H1 (cell line): Measurements from ENCODE around the gene TTC3. TPM values are rescaled to one million over a fixed set of nuclear protein-coding genes. Genes with fewer than 3 reads are reported as not detected.

Source experiments
- CTCF ChIA-PET: fragments of 300-600 bp; sonication (Branson Sonifier 250); formaldehyde crosslinking; loops from one replicate; lab custom pipeline; 2021; ENCODE audit not compliant: partially characterized antibody; lab: Charles Lee
- POLR2A ChIA-PET: fragments of 300-600 bp; sonication (Branson Sonifier 250); formaldehyde crosslinking; loops from one replicate; lab custom pipeline; 2021; ENCODE audit warnings: inconsistent platforms; ENCODE audit not compliant: partially characterized antibody; lab: Charles Lee
- DNase-seq, 2 experiments: peaks; one replicate each; pipeline versions ENCODE4 v3.0.0 to v3.0.0-alpha.2; 2010 to 2022; ENCODE audit warnings: low spot score in 2 of 2, low read depth in 1 of 2, mixed read lengths in 1 of 2
- FAIRE-seq: peaks from 2 replicates; lab custom pipeline; 2011; peaks lifted over from hg19 to GRCh38; lab: Jason Lieb, UNC
- H2AFZ ChIP-seq: 2 replicates; pipeline ENCODE4 v1.8.1; 2012; ENCODE audit warnings: low read length, inconsistent platforms
- H2AK5ac ChIP-seq: 2 replicates; pipeline ENCODE4 v1.6.1; 2013; ENCODE audit warnings: low read depth, low read length
- H2BK120ac ChIP-seq: replicated peaks from 2 replicates; pipeline ENCODE3; 2013; ENCODE audit warnings: low read depth, low read length, inconsistent platforms
- H2BK12ac ChIP-seq: 2 replicates; pipeline ENCODE4 v1.6.1; 2013; ENCODE audit warnings: low read depth, low read length
- H2BK15ac ChIP-seq: 2 replicates; pipeline ENCODE4 v1.6.1; 2013; ENCODE audit warnings: low read length
- H2BK20ac ChIP-seq: 2 replicates; pipeline ENCODE4 v1.6.1; 2013; ENCODE audit warnings: low read length
- H2BK5ac ChIP-seq: 2 replicates; pipeline ENCODE4 v1.6.1; 2013; ENCODE audit warnings: low read depth, low read length
- H3K14ac ChIP-seq: 2 replicates; pipeline ENCODE4 v1.6.1; 2013; ENCODE audit warnings: inconsistent platforms; ENCODE audit not compliant: insufficient read length
- H3K18ac ChIP-seq: 2 replicates; pipeline ENCODE4 v1.6.1; 2013; ENCODE audit warnings: low read length; ENCODE audit errors: extremely low read depth
- H3K23ac ChIP-seq: 2 replicates; pipeline ENCODE4 v1.6.1; 2013; ENCODE audit warnings: inconsistent platforms; ENCODE audit not compliant: insufficient read length
- H3K23me2 ChIP-seq: 2 replicates; pipeline ENCODE4 v1.6.1; 2013; ENCODE audit warnings: low read depth, low read length
- H3K27ac ChIP-seq: 2 replicates; pipeline ENCODE4 v1.6.1; 2011; ENCODE audit warnings: low read depth, low read length, inconsistent platforms
- H3K27me3 ChIP-seq, 4 experiments: replicated peaks in 1 of 4; 1 replicate in 1 of 4; 2 replicates in 3 of 4; pipeline versions ENCODE4 v1.6.1 to v1.8.1; 2011 to 2013; ENCODE audit warnings: low read length in 3 of 4, mild to moderate bottlenecking in 3 of 4, inconsistent platforms in 2 of 4, mixed read lengths in 2 of 4, moderate library complexity in 1 of 4; ENCODE audit not compliant: control insufficient read depth in 3 of 4, insufficient read depth in 3 of 4; ENCODE audit errors: extremely low read depth in 1 of 4
- H3K36me3 ChIP-seq, 4 experiments: 2 replicates each; pipeline versions ENCODE4 v1.6.1 to v1.8.1; 2011 to 2013; ENCODE audit warnings: mild to moderate bottlenecking in 4 of 4, low read length in 3 of 4, moderate library complexity in 2 of 4, control low read depth in 1 of 4, inconsistent platforms in 1 of 4; ENCODE audit not compliant: insufficient read depth in 4 of 4, control insufficient read depth in 2 of 4
- H3K4ac ChIP-seq: replicated peaks from 2 replicates; pipeline ENCODE3; 2013; ENCODE audit warnings: low read length, low read depth, mixed read lengths, inconsistent platforms; ENCODE audit not compliant: insufficient read length
- H3K4me1 ChIP-seq, 4 experiments: replicated peaks in 1 of 4; 1 replicate in 1 of 4; 2 replicates in 3 of 4; pipeline versions ENCODE4 v1.6.1 to v1.8.1; 2011 to 2013; ENCODE audit warnings: low read length in 3 of 4, inconsistent platforms in 2 of 4, mixed read lengths in 1 of 4; ENCODE audit not compliant: insufficient read depth in 4 of 4, control insufficient read depth in 3 of 4
- H3K4me2 ChIP-seq, 2 experiments: 2 replicates each; pipeline versions ENCODE4 v1.6.1 to v1.8.1; 2011 to 2013; ENCODE audit warnings: low read depth in 2 of 2, low read length in 2 of 2, control low read depth in 1 of 2, inconsistent platforms in 1 of 2, mild to moderate bottlenecking in 1 of 2; ENCODE audit not compliant: insufficient read depth in 1 of 2
- H3K4me3 ChIP-seq, 4 experiments: fragments of 200-600, 300-600 bp in 1 of 4; sonication (generic), shearing (Covaris generic), sonication (Bioruptor Twin) in 1 of 4; 2 replicates each; pipeline versions ENCODE4 v1.5.1 to v1.8.1; 2011 to 2016; ENCODE audit warnings: low read length in 4 of 4, low read depth in 3 of 4, control low read depth in 2 of 4, inconsistent platforms in 2 of 4, mild to moderate bottlenecking in 2 of 4, mixed read lengths in 1 of 4, moderate library complexity in 1 of 4; ENCODE audit not compliant: insufficient read depth in 2 of 4; ENCODE audit errors: extremely low read depth in 1 of 4
- H3K56ac ChIP-seq: replicated peaks from 2 replicates; pipeline ENCODE3; 2013; ENCODE audit warnings: low read depth, mild to moderate bottlenecking, mixed read lengths, low read length, inconsistent platforms; ENCODE audit not compliant: insufficient read length
- H3K79me1 ChIP-seq: 2 replicates; pipeline ENCODE4 v1.6.1; 2013; ENCODE audit warnings: low read depth, low read length, control low read depth
- H3K79me2 ChIP-seq, 2 experiments: 2 replicates each; pipeline versions ENCODE4 v1.6.1 to v1.8.1; 2012 to 2013; ENCODE audit warnings: low read length in 2 of 2, mild to moderate bottlenecking in 2 of 2, inconsistent platforms in 1 of 2; ENCODE audit not compliant: insufficient read depth in 2 of 2, control insufficient read depth in 1 of 2
- H3K9ac ChIP-seq, 4 experiments: replicated peaks in 1 of 4; 1 replicate in 1 of 4; 2 replicates in 3 of 4; pipeline versions ENCODE4 v1.6.1 to v1.8.1; 2011 to 2013; ENCODE audit warnings: low read depth in 3 of 4, low read length in 3 of 4, control low read depth in 2 of 4, mild to moderate bottlenecking in 2 of 4, moderate library complexity in 2 of 4, inconsistent platforms in 1 of 4; ENCODE audit errors: extremely low read depth in 1 of 4
- H3K9me3 ChIP-seq, 2 experiments: 2 replicates each; pipeline versions ENCODE4 v1.6.1 to v1.8.1; 2012 to 2013; ENCODE audit warnings: mild to moderate bottlenecking in 2 of 2, moderate library complexity in 2 of 2, control low read depth in 1 of 2, inconsistent platforms in 1 of 2, low read depth in 1 of 2, low read length in 1 of 2, mixed read lengths in 1 of 2; ENCODE audit not compliant: insufficient read depth in 2 of 2
- H4K20me1 ChIP-seq, 2 experiments: replicated peaks in 1 of 2; 2 replicates each; pipeline versions ENCODE3 to v1.8.1; 2011 to 2013; ENCODE audit warnings: inconsistent platforms in 2 of 2, low read length in 2 of 2, mild to moderate bottlenecking in 1 of 2; ENCODE audit not compliant: insufficient read depth in 2 of 2, control insufficient read depth in 1 of 2
- H4K5ac ChIP-seq: 2 replicates; pipeline ENCODE4 v1.6.1; 2013; ENCODE audit warnings: low read length, low read depth, mixed read lengths, inconsistent platforms; ENCODE audit not compliant: insufficient read length
- H4K8ac ChIP-seq: 2 replicates; pipeline ENCODE4 v1.8.0; 2013; ENCODE audit warnings: mild to moderate bottlenecking, moderate library complexity, low read length, inconsistent platforms; ENCODE audit not compliant: insufficient read depth; ENCODE audit errors: extremely low read depth
- H4K91ac ChIP-seq: replicated peaks from 2 replicates; pipeline ENCODE3; 2013; ENCODE audit warnings: low read length, mixed read lengths, inconsistent platforms; ENCODE audit not compliant: insufficient read length
- KDM5A ChIP-seq: fragments of 200-600 bp; IDR thresholded peaks from 2 replicates; pipeline ENCODE4 v1.7.1; 2012; ENCODE audit warnings: mild to moderate bottlenecking, low read length, inconsistent platforms, mixed read lengths
- MAX ChIP-seq: IDR thresholded peaks from 2 replicates; pipeline ENCODE4 v1.6.1; 2012; ENCODE audit warnings: inconsistent platforms
- NRF1 ChIP-seq: IDR thresholded peaks from 2 replicates; pipeline ENCODE4 v1.6.1; 2011; ENCODE audit warnings: mild to moderate bottlenecking, low read depth, low read length, improper control_type of control experiment
- POU5F1 ChIP-seq: IDR thresholded peaks from 2 replicates; pipeline ENCODE4 v1.6.1; 2011; ENCODE audit warnings: low read depth, mild to moderate bottlenecking, low read length, moderate library complexity
- RAD21 ChIP-seq, 2 experiments: IDR thresholded peaks in 1 of 2; conservative IDR thresholded peaks in 1 of 2; 2 replicates each; pipeline ENCODE4 v1.6.1; 2011; ENCODE audit warnings: low read depth in 2 of 2, low read length in 2 of 2, improper control_type of control experiment in 1 of 2, inconsistent platforms in 1 of 2, mild to moderate bottlenecking in 1 of 2, moderate library complexity in 1 of 2
- SAP30 ChIP-seq: fragments of 300-600 bp; sonication (generic); IDR thresholded peaks from 2 replicates; pipeline ENCODE4 v1.7.1; 2012; ENCODE audit warnings: low read length, moderate library complexity, mild to moderate bottlenecking, inconsistent platforms; ENCODE audit not compliant: insufficient read depth, insufficient replicate concordance
- SIN3A ChIP-seq, 2 experiments: IDR thresholded peaks in 1 of 2; conservative IDR thresholded peaks in 1 of 2; 2 replicates each; pipeline ENCODE4 v1.6.1; 2011 to 2012; ENCODE audit warnings: low read length in 2 of 2, improper control_type of control experiment in 1 of 2, low read depth in 1 of 2, mild to moderate bottlenecking in 1 of 2
- SIRT6 ChIP-seq: IDR thresholded peaks from one replicate; pipeline ENCODE4 v1.7.1; 2012; ENCODE audit warnings: low read length, inconsistent platforms
- SP2 ChIP-seq: IDR thresholded peaks from 2 replicates; pipeline ENCODE4 v1.6.1; 2012; ENCODE audit warnings: mild to moderate bottlenecking, low read length, inconsistent platforms
- TEAD4 ChIP-seq: IDR thresholded peaks from 2 replicates; pipeline ENCODE4 v1.6.1; 2012; ENCODE audit warnings: low read depth, low read length, inconsistent platforms, mixed read lengths
- ZNF274 ChIP-seq: IDR thresholded peaks from 2 replicates; pipeline ENCODE4 v1.7.0; 2012; ENCODE audit warnings: low read length, borderline replicate concordance; ENCODE audit errors: extremely low read depth
- WGBS, 2 experiments: shearing (Covaris generic) in 1 of 2; methylation state at CpG; one replicate each; pipeline versions ENCODE4 v1.1.6 to v1.1.7; 2013 to 2015; ENCODE audit warnings: low lambda C conversion rate in 2 of 2, mixed read lengths in 2 of 2, inconsistent platforms in 1 of 2, low coverage in 1 of 2, missing lambda C conversion rate in 1 of 2; ENCODE audit not compliant: insufficient replicate concordance in 2 of 2, insufficient coverage in 1 of 2, insufficient read length in 1 of 2; ENCODE audit errors: extremely low coverage in 1 of 2, missing lambda C conversion rate in 1 of 2; 5-methylcytosine and 5-hydroxymethylcytosine counted together
- polyA plus RNA-seq, 7 experiments: library from polyadenylated mRNA; depleted of rRNA in 3 of 7; stranded (reverse) in 5 of 7; unstranded in 2 of 7; fragments of >200 nt in 5 of 7; fragments of 200-250 nt in 2 of 7; gene quantifications; 1 replicate in 5 of 7; 2 replicates in 1 of 7; 4 replicates in 1 of 7; pipeline versions ENCODE4 v1.2.1 to v1.2.3, GENCODE V29; 2011 to 2013; ENCODE audit warnings: missing spikeins in 2 of 7, mixed read lengths in 2 of 7
- total RNA-seq: library from RNA; stranded (reverse); fragmentation: NEBNext Ultra II Directional; extraction: Animal tissue kit (Norgen Biotek cat#: 25700); gene quantifications from 2 replicates; pipeline ENCODE4 v1.2.1, GENCODE V29; 2021

TTC3 gene
- total and polyA plus RNA-seq, 2 of the 8 experiments (the other 6 are each of a cell fraction or from before 2014, with no cell fraction given): 11.0 to 36.2 TPM

GRCh38 chr21:37075214-37075770 is 2.2 kb downstream of the TTC3 start:
- Histone ChIP-seq H2AK5ac (no peak overlapping the region), H3K27ac (no peak overlapping the region), H3K27me3 (peaks cover 3 to 22% (median 17%) of the 10 kb centered on the region in 4 experiments; a peak in 6 of 7 replicates), H2BK5ac (no peak overlapping the region), H3K79me1 (peaks cover 5% of the 10 kb centered on the region; the same call in 1 of the 2 replicates), H3K9me3 (no peaks in the 10 kb centered on the region; a peak in 1 of 4 replicates), H2BK120ac (no peak overlapping the region), H4K5ac (no peak overlapping the region), H3K23ac (no peak overlapping the region), H4K20me1 (peaks cover 3 to 7% of the 10 kb centered on the region in 2 experiments), H2BK12ac (no peak overlapping the region), H4K91ac (no peak overlapping the region), H3K14ac (no peak overlapping the region), H3K18ac (no peak overlapping the region), H3K4ac (no peak overlapping the region), H3K23me2 (peaks cover 12% of the 10 kb centered on the region), H3K36me3 (no peaks in the 10 kb centered on the region), H3K4me3 (no peak overlapping the region), H3K79me2 (peaks cover 0 to 42% of the 10 kb centered on the region in 2 experiments; a peak in 2 of 4 replicates), H4K8ac (no peak overlapping the region), H3K9ac (no peak overlapping the region), H2BK20ac (no peak overlapping the region), H2AFZ (no peak overlapping the region), H3K4me1 (peaks cover 3 to 11% (median 8%) of the 10 kb centered on the region in 4 experiments), H3K56ac (no peak overlapping the region), H3K4me2 (no peak overlapping the region), H2BK15ac (no peak overlapping the region)
- FAIRE-seq (no peak), DNase-seq (no peak)
- no peak for TF ChIP-seq SIRT6
- TF ChIP-seq MAX: no peak
- no peak for TF ChIP-seq KDM5A
- TF ChIP-seq SAP30: no peak
- no peak for TF ChIP-seq NRF1
- no peak for TF ChIP-seq SP2
- TF ChIP-seq TEAD4: no peak
- no peak for TF ChIP-seq SIN3A (conservative IDR thresholded peaks at IDR 0.05 in 1 of 2, IDR thresholded peaks at IDR 0.05 in 1 of 2; ENCODE audit: low read depth in 1 of 2, low read length in 2 of 2)
- TF ChIP-seq POU5F1: no peak
- no peak for TF ChIP-seq RAD21 (IDR thresholded peaks at IDR 0.05 in 1 of 2, conservative IDR thresholded peaks at IDR 0.05 in 1 of 2; ENCODE audit: low read depth in 2 of 2, low read length in 2 of 2)
- no peak for TF ChIP-seq ZNF274
- 89% methylated on average over 4 of the region's 4 CpGs; no CpG with 5 or more reads in 1 of the 2 experiments for WGBS, 2 experiments
- POLR2A ChIA-PET: interaction anchor here (1.4 kb wide), 1 partner anchor 85 kb away, joined by 3 read pairs; no protein-coding TSS in a partner anchor
- CTCF ChIA-PET: no interaction called here
